ENCODE data around the gene SDHB. TPM values are rescaled to one million over a fixed set of nuclear protein-coding genes. Genes with fewer than 3 reads are reported as not detected.

The SDHB gene
- total RNA-seq, 1 experiment from 2014 or later: 336 TPM

- Histone ChIP-seq H3K4me1 (ENCODE audit: insufficient read depth, low read length) (peaks cover 7% of the 10 kb centered on the region; the same call in 1 of the 2 replicates), H3K9me3 (ENCODE audit: low read length) (no peaks in the 10 kb centered on the region), H3K27ac (ENCODE audit: low read length) (no peak overlapping the region), H3K9ac (ENCODE audit: low read length) (no peak overlapping the region), H3F3A (ENCODE audit: low read length, unreplicated experiment) (peaks cover 6% of the 10 kb centered on the region), H3K4me3 (ENCODE audit: low read length) (no peak overlapping the region), H2AFZ (ENCODE audit: low read length) (no peak overlapping the region), H3K79me2 (ENCODE audit: low read length) (0 out of 2 replicates have a peak, but pooled peaks cover 2% of the 10 kb centered on the region), H3K4me2 (ENCODE audit: low read length) (no peak overlapping the region), H3K27me3 (ENCODE audit: low read length) (no peaks in the 10 kb centered on the region), H3K36me3 (ENCODE audit: low read depth, low read length) (peaks cover 29% of the 10 kb centered on the region), H3K9me2 (replicated peaks; ENCODE audit: low read length) (no peaks in the 10 kb centered on the region), H4K20me1 (ENCODE audit: low read length) (no peaks in the 10 kb centered on the region)
- POLR2A ChIA-PET (ENCODE audit: unreplicated experiment): no interaction called here
- CTCF ChIA-PET: no interaction called here
- TF ChIP-seq EZH2phosphoT487 (IDR thresholded peaks at IDR 0.05; ENCODE audit: borderline replicate concordance, low read length): no peak
- TF ChIP-seq CTCF (conservative IDR thresholded peaks at IDR 0.05; ENCODE audit: low read depth, low read length): no peak
- no peak for TF ChIP-seq EZH2 (IDR thresholded peaks at IDR 0.05; ENCODE audit: low read length, unreplicated experiment)
- BruUV-seq (replicated peaks): TSS peak; percentile 25
- ATAC-seq (peak; percentile 17), DNase-seq (peak; percentile 50)
- intact Hi-C loops (cut with micrococcal nuclease): no loop called here
Measured at GRCh38 chr1:17016317-17016661, 37.5 kb downstream of the SDHB start.

DNA sequence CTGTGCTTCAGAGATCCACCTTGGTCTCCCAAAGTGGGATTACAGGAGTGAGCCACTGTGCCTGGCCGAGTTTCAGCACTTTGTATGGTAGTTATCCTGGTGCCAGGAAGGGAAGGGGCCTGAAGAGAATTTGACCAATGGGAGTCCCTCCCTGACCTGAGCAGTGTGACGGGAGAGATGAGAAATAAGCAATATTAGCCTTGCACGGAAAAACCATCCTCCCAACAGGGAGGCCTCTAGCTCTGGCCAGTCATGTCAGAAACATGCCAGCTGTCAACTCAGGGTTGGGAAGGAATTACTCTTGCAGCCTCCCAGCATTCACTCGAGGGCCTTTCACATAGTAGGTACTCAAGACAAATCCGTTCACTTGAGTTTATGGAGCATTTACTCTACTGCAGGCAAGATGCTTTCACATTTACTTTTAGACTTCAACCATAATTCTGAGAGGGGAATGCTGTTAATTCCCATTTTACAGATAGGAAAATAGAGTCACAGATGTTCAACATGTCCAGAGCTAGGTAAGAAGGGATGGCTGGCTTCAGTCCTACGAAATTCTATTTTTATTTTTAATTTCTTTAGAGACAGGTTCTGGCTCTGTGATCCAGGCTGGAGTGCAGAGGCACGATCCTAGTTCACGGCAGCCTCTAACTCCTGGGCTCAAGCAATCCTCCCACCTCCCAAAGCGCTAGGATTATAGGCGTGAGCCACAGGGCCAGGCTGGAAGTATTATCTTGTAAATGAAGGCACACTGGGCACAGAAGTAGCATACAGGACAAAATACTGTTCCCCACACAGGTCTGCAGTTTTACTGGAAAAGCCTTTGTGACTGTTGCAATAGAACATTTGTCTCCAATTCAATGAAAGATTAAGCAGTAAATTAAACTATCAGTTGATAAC, 38.9 kb downstream of the SDHB start:
- H4K20me1 ChIP-seq (ENCODE audit: low read length): no peaks in the 10 kb centered on the region
- peaks cover 12% of the 10 kb centered on the region; the same call in 1 of the 2 replicates for H3K79me2 ChIP-seq (ENCODE audit: low read length)
- H3K9me3 ChIP-seq (ENCODE audit: low read length): no peaks in the 10 kb centered on the region
- H3K27me3 ChIP-seq (ENCODE audit: low read length): no peaks in the 10 kb centered on the region
- TF ChIP-seq EZH2phosphoT487 (IDR thresholded peaks at IDR 0.05; ENCODE audit: borderline replicate concordance, low read length) (no peak), EZH2 (IDR thresholded peaks at IDR 0.05; ENCODE audit: low read length, unreplicated experiment) (no peak), CTCF (conservative IDR thresholded peaks at IDR 0.05; ENCODE audit: low read depth, low read length) (no peak)
- no peak for ATAC-seq
- no peak overlapping the region for H3K27ac ChIP-seq (ENCODE audit: low read length)
- H3K36me3 ChIP-seq (ENCODE audit: low read depth, low read length): peaks cover 17% of the 10 kb centered on the region; the same call in 1 of the 2 replicates
- H3F3A ChIP-seq (ENCODE audit: low read length, unreplicated experiment): peaks cover 6% of the 10 kb centered on the region
- no peak overlapping the region for H3K4me3 ChIP-seq (ENCODE audit: low read length)
- H3K9me2 ChIP-seq (replicated peaks; ENCODE audit: low read length): no peaks in the 10 kb centered on the region
- no peak overlapping the region for H3K4me2 ChIP-seq (ENCODE audit: low read length)
- ChIA-PET POLR2A (ENCODE audit: unreplicated experiment) (no interaction called here), CTCF (no interaction called here)
- H2AFZ ChIP-seq (ENCODE audit: low read length): no peak overlapping the region
- DNase-seq: no peak
- peaks cover 18% of the 10 kb centered on the region for H3K4me1 ChIP-seq (ENCODE audit: insufficient read depth, low read length)
- intact Hi-C loops (cut with micrococcal nuclease): no loop called here
- BruUV-seq (replicated peaks): no TSS peak
- H3K9ac ChIP-seq (ENCODE audit: low read length): no peak overlapping the region
